Neural cell (in vitro differentiated cells): ENCODE data around the gene RIN1. TPM values are rescaled to one million over a fixed set of nuclear protein-coding genes. Genes with fewer than 3 reads are reported as not detected.

Experiments used
- H2AFZ ChIP-seq: fragments of 200-600, 300-800 bp; sonication (generic), shearing (Covaris generic); 2 replicates; pipeline ENCODE4 v1.6.0; 2014; ENCODE audit warnings: low read depth, mild to moderate bottlenecking, antibody characterized with exemption, low read length, moderate library complexity
- H3F3A ChIP-seq: fragments of 200-600 bp; shearing (Covaris generic); 2 replicates; pipeline ENCODE4 v1.6.1; 2016; ENCODE audit warnings: mild to moderate bottlenecking, moderate library complexity, mixed read lengths, antibody characterized with exemption, low read length; ENCODE audit not compliant: insufficient read depth, poor library complexity, severe bottlenecking
- H3K27ac ChIP-seq: fragments of 200-600, 300-800 bp; sonication (generic), shearing (Covaris generic); 2 replicates; pipeline ENCODE4 v1.5.1; 2014; ENCODE audit warnings: mild to moderate bottlenecking, low read length, moderate library complexity
- H3K27me3 ChIP-seq: fragments of 300-800, 200-600 bp; sonication (generic), shearing (Covaris generic); 2 replicates; pipeline ENCODE4 v1.6.0; 2014; ENCODE audit warnings: mild to moderate bottlenecking, low read depth, low read length, moderate library complexity; ENCODE audit not compliant: insufficient read depth
- H3K36me3 ChIP-seq: fragments of 300-800, 200-600 bp; sonication (generic), shearing (Covaris generic); 2 replicates; pipeline ENCODE4 v1.5.1; 2014; ENCODE audit warnings: mild to moderate bottlenecking, antibody characterized with exemption, low read length, moderate library complexity; ENCODE audit not compliant: insufficient read depth
- H3K4me2 ChIP-seq: fragments of 300-800, 200-600 bp; sonication (generic), shearing (Covaris generic); 2 replicates; pipeline ENCODE4 v1.6.0; 2014; ENCODE audit warnings: mild to moderate bottlenecking, low read length
- H3K4me3 ChIP-seq: fragments of 300-800, 200-600 bp; sonication (generic), shearing (Covaris generic); 2 replicates; pipeline ENCODE4 v1.5.1; 2014; ENCODE audit warnings: mild to moderate bottlenecking, low read length, moderate library complexity
- H3K79me2 ChIP-seq: fragments of 200-600 bp; shearing (Covaris generic); replicated peaks from 2 replicates; pipeline ENCODE4 v1.6.0; 2014; ENCODE audit warnings: mild to moderate bottlenecking, low read length, moderate library complexity; ENCODE audit not compliant: insufficient read depth
- H3K9ac ChIP-seq: fragments of 300-800, 200-600 bp; sonication (generic), shearing (Covaris generic); 2 replicates; pipeline ENCODE4 v1.6.1; 2016; ENCODE audit warnings: mild to moderate bottlenecking, low read length, mixed read lengths
- H3K9me2 ChIP-seq: fragments of 200-600 bp; shearing (Covaris generic); 2 replicates; pipeline ENCODE4 v1.6.1; 2016; ENCODE audit warnings: mild to moderate bottlenecking, low read length, mixed read lengths; ENCODE audit not compliant: insufficient read depth
- H3K9me3 ChIP-seq: fragments of 200-600, 300-800 bp; sonication (generic), shearing (Covaris generic); 2 replicates; pipeline ENCODE4 v1.6.1; 2016; ENCODE audit warnings: mild to moderate bottlenecking, mixed run types, low read length, moderate library complexity, mixed read lengths
- H4K20me1 ChIP-seq: fragments of 200-600 bp; shearing (Covaris generic); 2 replicates; pipeline ENCODE4 v1.6.1; 2016; ENCODE audit warnings: mild to moderate bottlenecking, mixed run types; ENCODE audit not compliant: insufficient read depth
- CTCF ChIP-seq: fragments of 450-650 bp; IDR thresholded peaks from 2 replicates; pipeline ENCODE4 v1.5.1; 2014; ENCODE audit warnings: antibody characterized with exemption, mild to moderate bottlenecking, moderate library complexity; ENCODE audit not compliant: poor library complexity, severe bottlenecking
- EP300 ChIP-seq: fragments of 450-650 bp; conservative IDR thresholded peaks from 2 replicates; pipeline ENCODE4 v1.6.1; 2014; ENCODE audit warnings: antibody characterized with exemption, mild to moderate bottlenecking, moderate library complexity; ENCODE audit not compliant: poor library complexity, severe bottlenecking
- EZH2 ChIP-seq: fragments of 200-600, 300-800 bp; shearing (Covaris generic), sonication (generic); IDR thresholded peaks from 2 replicates; pipeline ENCODE4 v1.6.1; 2014; ENCODE audit warnings: antibody characterized with exemption, low read length, borderline replicate concordance, mild to moderate bottlenecking; ENCODE audit not compliant: insufficient read depth, poor library complexity, severe bottlenecking
- MXI1 ChIP-seq: fragments of 450-650 bp; conservative IDR thresholded peaks from 2 replicates; pipeline ENCODE4 v1.6.1; 2014; ENCODE audit warnings: antibody characterized with exemption, mild to moderate bottlenecking; ENCODE audit not compliant: poor library complexity, severe bottlenecking
- POLR2AphosphoS5 ChIP-seq: IDR thresholded peaks from 2 replicates; pipeline ENCODE4 v1.6.1; 2012
- RAD21 ChIP-seq: fragments of 450-650 bp; conservative IDR thresholded peaks from 2 replicates; pipeline ENCODE4 v1.6.1; 2014; ENCODE audit warnings: antibody characterized with exemption, mild to moderate bottlenecking, moderate library complexity
- REST ChIP-seq: IDR thresholded peaks from 2 replicates; pipeline ENCODE4 v1.6.1; 2012; ENCODE audit warnings: borderline replicate concordance
- SMC3 ChIP-seq: fragments of 450-650 bp; conservative IDR thresholded peaks from 2 replicates; pipeline ENCODE4 v1.6.1; 2014; ENCODE audit warnings: antibody characterized with exemption, mild to moderate bottlenecking, moderate library complexity; ENCODE audit not compliant: poor library complexity
- TAF1 ChIP-seq: IDR thresholded peaks from 2 replicates; pipeline ENCODE4 v1.6.1; 2012; ENCODE audit warnings: low read depth
- polyA plus RNA-seq: library from polyadenylated mRNA; depleted of rRNA; stranded (reverse); fragments of >200 nt; gene quantifications from 2 replicates; pipeline ENCODE4 v1.2.3, GENCODE V29; 2014

Gene RIN1
- polyA plus RNA-seq, 1 donor from 2014 or later, result 4.2 TPM

- Histone ChIP-seq H3K9ac (no peak overlapping the region), H3K4me2 (no peak overlapping the region), H3K9me3 (no peaks in the 10 kb centered on the region), H3K79me2 (no peaks in the 10 kb centered on the region), H3F3A (no peaks in the 10 kb centered on the region), H3K27me3 (no peaks in the 10 kb centered on the region), H4K20me1 (no peaks in the 10 kb centered on the region), H3K36me3 (no peaks in the 10 kb centered on the region), H3K4me3 (no peak overlapping the region), H2AFZ (no peak overlapping the region), H3K9me2 (no peaks in the 10 kb centered on the region), H3K27ac (no peak overlapping the region)
- no peak for TF ChIP-seq SMC3
Observed at GRCh38 chr11:66365711-66366619, 29.7 kb upstream of the RIN1 start.

- no peak for TF ChIP-seq POLR2AphosphoS5
- TF ChIP-seq MXI1, result no peak
- no peak for TF ChIP-seq EP300
- TF ChIP-seq EZH2, result no peak
- TF ChIP-seq REST, result no peak
- no peak for TF ChIP-seq TAF1
- TF ChIP-seq RAD21, result no peak
- no peak for TF ChIP-seq CTCF
- TF ChIP-seq SMC3, result no peak
- Histone ChIP-seq H3K79me2 (no peaks in the 10 kb centered on the region), H2AFZ (no peak overlapping the region), H3K9me2 (no peaks in the 10 kb centered on the region), H3F3A (no peaks in the 10 kb centered on the region), H3K27me3 (no peaks in the 10 kb centered on the region), H3K4me3 (no peak overlapping the region), H3K9me3 (no peaks in the 10 kb centered on the region), H3K4me2 (no peak overlapping the region), H4K20me1 (no peaks in the 10 kb centered on the region), H3K27ac (no peak overlapping the region), H3K36me3 (no peaks in the 10 kb centered on the region), H3K9ac (no peak overlapping the region)
Observed at GRCh38 chr11:66365166-66365565, 28.9 kb upstream of the RIN1 start.
